Spleen (tissue), 7 donors: ENCODE results near the gene SRD5A1.

Source experiments
- CTCF ChIP-seq, 11 experiments: fragments of 200-600 bp in 7 of 11; fragments of 450-650 bp in 4 of 11; sonication (generic) in 4 of 11; IDR thresholded peaks in 8 of 11; conservative IDR thresholded peaks in 3 of 11; 1 replicate in 7 of 11; 2 replicates in 4 of 11; pipeline versions ENCODE4 v1.4.0 to v1.8.0; 2016 to 2021; ENCODE audit warnings: antibody characterized with exemption in 11 of 11, inconsistent platforms in 4 of 11, mild to moderate bottlenecking in 1 of 11
- POLR2A ChIP-seq, 3 donors: fragments of 450-650 bp; IDR thresholded peaks; one replicate each; pipeline ENCODE4 v1.5.1; 2017; ENCODE audit warnings: antibody characterized with exemption in 3 of 3, mild to moderate bottlenecking in 1 of 3
- donor health status: DM: no; HTN: no; CAD: no; lungs with moderate emphysema.
- donor health status: DM: no; HTN: no; CAD: no.
- donor health status: DM: no; HTN: no; CAD: no.

DNA sequence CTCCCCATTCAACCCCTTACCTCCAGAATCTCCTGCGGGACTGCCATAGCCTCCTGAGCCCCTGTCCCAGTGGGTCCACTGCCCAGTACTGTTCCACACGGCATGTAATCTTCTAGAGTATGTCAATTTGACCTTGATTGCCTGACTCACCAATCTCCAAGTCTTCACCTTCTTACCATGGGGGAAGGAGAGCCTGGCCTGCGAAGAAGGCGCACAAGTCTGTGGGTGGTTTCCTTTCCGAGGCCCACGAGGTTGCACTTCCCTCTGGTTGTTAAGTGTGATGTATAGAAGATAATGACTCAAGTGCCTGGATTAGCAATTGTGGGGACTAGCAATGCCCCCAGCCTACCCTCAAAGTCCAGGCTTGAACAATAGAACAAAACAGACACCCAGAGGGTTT is 71.8 kb downstream of the SRD5A1 start:
- no peak for TF ChIP-seq CTCF (IDR thresholded peaks at IDR 0.05 in 8 of 11, conservative IDR thresholded peaks at IDR 0.05 in 3 of 11)
- no peak for TF ChIP-seq POLR2A (IDR thresholded peaks at IDR 0.05)
